HG03571 (cell line): ENCODE results near the gene FHOD3.
"Not testable (repeated sequence)": the region's sequence is repeated elsewhere in the genome, so short reads cannot be mapped to it uniquely, and the experiment has no call there.

Experiments
- ATAC-seq: cut with Tn5 transposase; IDR thresholded peaks from one replicate; pipeline ENCODE4 v1.9.1; 2021; ENCODE audit not compliant: unreplicated experiment

Gene FHOD3

GRCh38 chr18:36348331-36348730, 50.8 kb downstream of the FHOD3 start:
- ATAC-seq, result no peak

GRCh38 chr18:36348971-36349417, 51.5 kb downstream of the FHOD3 start:
- ATAC-seq, result no peak

- no peak for ATAC-seq
These were observed 52.0 kb downstream of the FHOD3 start for GRCh38 chr18:36349552-36349951.

- no peak for ATAC-seq
These were observed 52.7 kb downstream of the FHOD3 start for GRCh38 chr18:36350251-36350651.

- ATAC-seq, result no peak
These were observed 53.4 kb downstream of the FHOD3 start for GRCh38 chr18:36350839-36351469.

- ATAC-seq, result no peak
These were observed 54.9 kb downstream of the FHOD3 start for GRCh38 chr18:36352384-36352783.

- no peak for ATAC-seq
These were observed 57.5 kb downstream of the FHOD3 start for GRCh38 chr18:36354989-36355388.

- no peak for ATAC-seq
These were observed 58.0 kb downstream of the FHOD3 start for GRCh38 chr18:36355511-36355910.

GRCh38 chr18:36356741-36357140, 59.2 kb downstream of the FHOD3 start:
- not testable (repeated sequence) for ATAC-seq

GRCh38 chr18:36358141-36358540, 60.6 kb downstream of the FHOD3 start:
- no peak for ATAC-seq

- ATAC-seq, result no peak
These were observed 62.9 kb downstream of the FHOD3 start for GRCh38 chr18:36360256-36360909.

GRCh38 chr18:36364911-36365624, 67.6 kb downstream of the FHOD3 start:
- ATAC-seq, result no peak

GRCh38 chr18:36365836-36366775, 68.6 kb downstream of the FHOD3 start:
- ATAC-seq, result no peak

GRCh38 chr18:36366994-36367839, 69.7 kb downstream of the FHOD3 start:
- ATAC-seq, result no peak

GRCh38 chr18:36368889-36369288, 71.4 kb downstream of the FHOD3 start:
- no peak for ATAC-seq

GRCh38 chr18:36372903-36373311, 75.4 kb downstream of the FHOD3 start:
- no peak for ATAC-seq

GRCh38 chr18:36374262-36374661, 76.7 kb downstream of the FHOD3 start:
- ATAC-seq, result no peak

GRCh38 chr18:36375118-36375517, 77.6 kb downstream of the FHOD3 start:
- ATAC-seq, result no peak

GRCh38 chr18:36376361-36376760, 78.8 kb downstream of the FHOD3 start:
- no peak for ATAC-seq

- ATAC-seq, result no peak
These were observed 80.1 kb downstream of the FHOD3 start for GRCh38 chr18:36377626-36378025.
